ENCODE data around the gene TRIO. TPM values are rescaled to one million over a fixed set of nuclear protein-coding genes. Genes with fewer than 3 reads are reported as not detected.

The TRIO gene
- total RNA-seq, 2 experiments from 2014 or later, result 4.1 to 6.5 TPM

DNA sequence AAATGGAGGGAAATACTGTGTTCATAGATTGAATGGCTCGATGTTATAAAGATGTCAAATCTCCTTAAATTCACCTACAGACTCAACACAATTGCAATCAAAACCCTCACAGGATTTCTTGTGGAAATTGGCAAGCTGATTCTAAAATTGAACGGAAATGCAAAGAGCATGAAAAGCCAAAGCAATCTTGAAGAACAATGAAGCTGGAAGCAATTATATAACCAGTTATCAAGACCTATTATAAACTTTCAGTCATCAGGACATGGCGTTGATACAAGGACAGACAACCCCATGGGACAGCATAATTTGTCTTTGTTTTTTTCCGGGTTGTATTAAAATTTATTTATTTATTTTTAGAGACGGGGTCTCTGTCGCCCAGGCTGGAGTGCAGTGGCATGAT lies 385.0 kb downstream of the TRIO start:
- Histone ChIP-seq H3K4me3 (ENCODE audit: low read length) (no peak overlapping the region), H3K9me3 (ENCODE audit: control insufficient read depth in 1 of 2, insufficient read depth in 1 of 2, low read length in 2 of 2) (no peaks in the 10 kb centered on the region), H3K4me1 (ENCODE audit: insufficient read depth, low read length) (no peaks in the 10 kb centered on the region), H3K27me3 (ENCODE audit: control insufficient read depth in 1 of 2, insufficient read depth in 2 of 2, low read length in 2 of 2) (peaks cover 0 to 3% of the 10 kb centered on the region in 2 experiments), H3K27ac (ENCODE audit: low read depth in 1 of 2, low read length in 2 of 2) (no peak overlapping the region), H3K36me3 (ENCODE audit: insufficient read depth, low read length) (no peaks in the 10 kb centered on the region)
- TF ChIP-seq, protein P1, sequence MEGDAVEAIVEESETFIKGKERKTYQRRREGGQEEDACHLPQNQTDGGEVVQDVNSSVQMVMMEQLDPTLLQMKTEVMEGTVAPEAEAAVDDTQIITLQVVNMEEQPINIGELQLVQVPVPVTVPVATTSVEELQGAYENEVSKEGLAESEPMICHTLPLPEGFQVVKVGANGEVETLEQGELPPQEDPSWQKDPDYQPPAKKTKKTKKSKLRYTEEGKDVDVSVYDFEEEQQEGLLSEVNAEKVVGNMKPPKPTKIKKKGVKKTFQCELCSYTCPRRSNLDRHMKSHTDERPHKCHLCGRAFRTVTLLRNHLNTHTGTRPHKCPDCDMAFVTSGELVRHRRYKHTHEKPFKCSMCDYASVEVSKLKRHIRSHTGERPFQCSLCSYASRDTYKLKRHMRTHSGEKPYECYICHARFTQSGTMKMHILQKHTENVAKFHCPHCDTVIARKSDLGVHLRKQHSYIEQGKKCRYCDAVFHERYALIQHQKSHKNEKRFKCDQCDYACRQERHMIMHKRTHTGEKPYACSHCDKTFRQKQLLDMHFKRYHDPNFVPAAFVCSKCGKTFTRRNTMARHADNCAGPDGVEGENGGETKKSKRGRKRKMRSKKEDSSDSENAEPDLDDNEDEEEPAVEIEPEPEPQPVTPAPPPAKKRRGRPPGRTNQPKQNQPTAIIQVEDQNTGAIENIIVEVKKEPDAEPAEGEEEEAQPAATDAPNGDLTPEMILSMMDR (IDR thresholded peaks at IDR 0.05), result no peak
- Mint-ChIP-seq H3K4me3 (no peak overlapping the region), H3K9me3 (no peaks in the 10 kb centered on the region), H3K27ac (no peak overlapping the region), H3K27me3 (no peaks in the 10 kb centered on the region), H3K4me1 (ENCODE audit: low read depth) (no peaks in the 10 kb centered on the region), H3K36me3 (ENCODE audit: low read depth) (no peaks in the 10 kb centered on the region)
- ATAC-seq (ENCODE audit: poor library complexity) (no peak), DNase-seq (no peak)
- intact Hi-C loops (cut with DNase I, micrococcal nuclease), result no loop called here
- POLR2A ChIA-PET, result no interaction called here
- CTCF ChIA-PET, result no interaction called here

DNA sequence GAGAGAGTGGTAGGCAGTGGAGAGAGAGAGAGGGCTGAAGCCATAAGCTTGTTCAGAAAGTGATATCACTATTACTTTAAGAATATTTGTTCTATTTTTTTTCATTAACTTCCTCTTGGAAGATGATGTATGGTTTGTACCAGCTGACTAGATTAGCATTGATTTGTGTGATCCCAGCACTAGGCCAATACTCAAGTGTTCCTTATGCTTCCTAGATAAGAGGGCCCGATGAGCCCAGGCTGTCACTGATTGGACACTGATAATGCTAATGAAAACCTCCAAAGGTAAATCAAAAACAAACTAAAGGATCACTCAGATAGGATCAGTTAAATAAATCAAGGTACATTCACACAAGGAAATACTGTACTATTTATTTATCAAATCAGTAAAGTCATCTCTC lies 385.8 kb downstream of the TRIO start:
- no peak overlapping the region for H3K27ac Mint-ChIP-seq
- DNase-seq, result no peak
- no peak for ATAC-seq (ENCODE audit: poor library complexity)

DNA sequence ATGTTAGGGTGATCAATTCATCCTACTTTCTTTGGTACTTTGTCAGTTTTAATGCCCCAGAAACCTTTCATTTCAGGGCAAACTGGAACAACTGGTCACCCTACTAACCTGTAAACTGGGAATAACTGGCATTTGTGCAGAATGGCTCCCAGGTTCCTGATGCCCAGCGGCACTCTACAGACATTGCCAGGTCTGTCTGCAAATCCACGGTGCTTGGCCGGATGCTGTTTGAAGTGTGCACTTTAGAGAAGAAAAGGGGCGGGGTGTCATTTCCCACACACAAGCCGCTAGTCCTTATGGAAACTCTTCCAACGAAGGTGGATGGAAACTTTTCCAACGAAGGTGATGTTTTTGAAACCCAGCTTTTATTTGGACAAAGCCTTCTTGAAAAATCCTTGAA lies 388.5 kb downstream of the TRIO start:
- Histone ChIP-seq H3K9me3 (ENCODE audit: control insufficient read depth in 1 of 2, insufficient read depth in 1 of 2, low read length in 2 of 2) (no peaks in the 10 kb centered on the region), H3K27ac (ENCODE audit: low read depth in 1 of 2, low read length in 2 of 2) (no peak overlapping the region), H3K36me3 (ENCODE audit: insufficient read depth, low read length) (no peaks in the 10 kb centered on the region), H3K4me1 (ENCODE audit: insufficient read depth, low read length) (no peaks in the 10 kb centered on the region), H3K4me3 (ENCODE audit: low read length) (no peak overlapping the region), H3K27me3 (ENCODE audit: control insufficient read depth in 1 of 2, insufficient read depth in 2 of 2, low read length in 2 of 2) (no peaks in the 10 kb centered on the region)
- Mint-ChIP-seq H3K9me3 (no peaks in the 10 kb centered on the region), H3K4me1 (ENCODE audit: low read depth) (no peaks in the 10 kb centered on the region), H3K4me3 (no peak overlapping the region), H3K36me3 (ENCODE audit: low read depth) (no peaks in the 10 kb centered on the region), H3K27me3 (no peaks in the 10 kb centered on the region), H3K27ac (no peak overlapping the region)
- CTCF ChIA-PET, result no interaction called here
- TF ChIP-seq, protein P1 (IDR thresholded peaks at IDR 0.05), result no peak
- intact Hi-C loops (cut with DNase I, micrococcal nuclease), result no loop called here
- ATAC-seq (ENCODE audit: poor library complexity) (no peak), DNase-seq (no peak)
- POLR2A ChIA-PET, result no interaction called here

More for the DNA sequence above, 385.8 kb downstream of the TRIO start:
- no peaks in the 10 kb centered on the region for H3K4me1 Mint-ChIP-seq (ENCODE audit: low read depth)
- intact Hi-C loops (cut with DNase I, micrococcal nuclease), result no loop called here
- ChIA-PET POLR2A (no interaction called here), CTCF (no interaction called here)
- H3K9me3 Mint-ChIP-seq, result no peaks in the 10 kb centered on the region
- no peaks in the 10 kb centered on the region for H3K36me3 Mint-ChIP-seq (ENCODE audit: low read depth)
- Histone ChIP-seq H3K4me3 (ENCODE audit: low read length) (no peak overlapping the region), H3K36me3 (ENCODE audit: insufficient read depth, low read length) (no peaks in the 10 kb centered on the region), H3K27me3 (ENCODE audit: control insufficient read depth in 1 of 2, insufficient read depth in 2 of 2, low read length in 2 of 2) (no peaks in the 10 kb centered on the region), H3K27ac (ENCODE audit: low read depth in 1 of 2, low read length in 2 of 2) (no peak overlapping the region), H3K9me3 (ENCODE audit: control insufficient read depth in 1 of 2, insufficient read depth in 1 of 2, low read length in 2 of 2) (no peaks in the 10 kb centered on the region), H3K4me1 (ENCODE audit: insufficient read depth, low read length) (no peaks in the 10 kb centered on the region)
- TF ChIP-seq, protein P1 (IDR thresholded peaks at IDR 0.05), result no peak
- no peaks in the 10 kb centered on the region for H3K27me3 Mint-ChIP-seq
- H3K4me3 Mint-ChIP-seq, result no peak overlapping the region
